Progenitor cell of endocrine pancreas (in vitro differentiated cells): Measurements from ENCODE around the gene NHP2. TPM values are rescaled to one million over a fixed set of nuclear protein-coding genes. Genes with fewer than 3 reads are reported as not detected.

Experiments
- DNase-seq: peaks from one replicate; pipeline ENCODE4 v3.0.0; 2021; ENCODE audit warnings: low spot score; ENCODE audit not compliant: unreplicated experiment
- H3K27ac Mint-ChIP-seq: 2 replicates; pipeline ENCODE4 v1.8.0; 2021; ENCODE audit warnings: mild to moderate bottlenecking, moderate library complexity, mixed read lengths
- H3K27me3 Mint-ChIP-seq: 2 replicates; pipeline ENCODE4 v1.8.0; 2021; ENCODE audit warnings: mixed read lengths
- H3K36me3 Mint-ChIP-seq: 2 replicates; pipeline ENCODE4 v1.8.0; 2022; ENCODE audit warnings: mixed read lengths; ENCODE audit not compliant: insufficient read depth
- H3K4me1 Mint-ChIP-seq: 2 replicates; pipeline ENCODE4 v1.8.0; 2021; ENCODE audit warnings: low read depth, mixed read lengths
- H3K4me3 Mint-ChIP-seq: 2 replicates; pipeline ENCODE4 v1.8.0; 2021; ENCODE audit warnings: low read depth, mild to moderate bottlenecking, moderate library complexity, mixed read lengths
- H3K9me3 Mint-ChIP-seq: 2 replicates; pipeline ENCODE4 v1.8.0; 2021; ENCODE audit warnings: low read depth, mixed read lengths
- total RNA-seq: library from RNA; stranded (reverse); gene quantifications from 2 replicates; pipeline ENCODE4 v1.2.1, GENCODE V29; 2021
- TF ChIP-seq, protein P1 (sequence below): fragments of 200-600 bp; sonication (generic); IDR thresholded peaks from one replicate; pipeline ENCODE4 v1.5.0; 2021; ENCODE audit warnings: antibody characterized with exemption, mild to moderate bottlenecking; ENCODE audit not compliant: unreplicated experiment

The NHP2 gene
- total RNA-seq, 1 donor from 2014 or later, result 114 TPM

GRCh38 chr5:178142642-178143041 is 11.0 kb downstream of the NHP2 start:
- Mint-ChIP-seq H3K4me3 (no peak overlapping the region), H3K27ac (no peak overlapping the region), H3K4me1 (no peaks in the 10 kb centered on the region), H3K9me3 (no peaks in the 10 kb centered on the region), H3K27me3 (no peaks in the 10 kb centered on the region), H3K36me3 (peaks cover 17% of the 10 kb centered on the region)
- DNase-seq, result no peak
- TF ChIP-seq, protein P1, sequence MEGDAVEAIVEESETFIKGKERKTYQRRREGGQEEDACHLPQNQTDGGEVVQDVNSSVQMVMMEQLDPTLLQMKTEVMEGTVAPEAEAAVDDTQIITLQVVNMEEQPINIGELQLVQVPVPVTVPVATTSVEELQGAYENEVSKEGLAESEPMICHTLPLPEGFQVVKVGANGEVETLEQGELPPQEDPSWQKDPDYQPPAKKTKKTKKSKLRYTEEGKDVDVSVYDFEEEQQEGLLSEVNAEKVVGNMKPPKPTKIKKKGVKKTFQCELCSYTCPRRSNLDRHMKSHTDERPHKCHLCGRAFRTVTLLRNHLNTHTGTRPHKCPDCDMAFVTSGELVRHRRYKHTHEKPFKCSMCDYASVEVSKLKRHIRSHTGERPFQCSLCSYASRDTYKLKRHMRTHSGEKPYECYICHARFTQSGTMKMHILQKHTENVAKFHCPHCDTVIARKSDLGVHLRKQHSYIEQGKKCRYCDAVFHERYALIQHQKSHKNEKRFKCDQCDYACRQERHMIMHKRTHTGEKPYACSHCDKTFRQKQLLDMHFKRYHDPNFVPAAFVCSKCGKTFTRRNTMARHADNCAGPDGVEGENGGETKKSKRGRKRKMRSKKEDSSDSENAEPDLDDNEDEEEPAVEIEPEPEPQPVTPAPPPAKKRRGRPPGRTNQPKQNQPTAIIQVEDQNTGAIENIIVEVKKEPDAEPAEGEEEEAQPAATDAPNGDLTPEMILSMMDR, result no peak

GRCh38 chr5:178141550-178141949 is 12.1 kb downstream of the NHP2 start:
- no peak for DNase-seq
- TF ChIP-seq, protein P1, result no peak
- Mint-ChIP-seq H3K27ac (no peak overlapping the region), H3K4me3 (no peak overlapping the region), H3K9me3 (no peaks in the 10 kb centered on the region), H3K27me3 (no peaks in the 10 kb centered on the region), H3K4me1 (no peaks in the 10 kb centered on the region), H3K36me3 (peaks cover 15% of the 10 kb centered on the region)

DNA sequence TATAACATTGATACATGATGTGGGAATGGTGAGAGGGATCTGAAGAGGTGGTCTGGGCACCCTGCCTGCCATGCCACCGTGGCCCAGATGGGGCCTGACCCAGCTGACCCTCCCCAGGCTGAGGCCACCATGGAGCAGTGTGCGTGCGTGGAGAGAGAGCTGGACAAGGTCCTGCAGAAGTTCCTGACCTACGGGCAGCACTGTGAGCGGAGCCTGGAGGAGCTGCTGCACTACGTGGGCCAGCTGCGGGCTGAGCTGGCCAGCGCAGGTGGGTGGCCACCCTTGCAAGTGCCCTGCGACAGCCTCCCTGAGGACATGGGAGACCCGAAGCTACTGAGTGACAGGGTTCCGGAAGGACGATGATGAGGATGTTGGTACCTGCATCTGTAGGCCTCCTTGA is 15.7 kb downstream of the NHP2 start:
- H3K4me3 Mint-ChIP-seq, result no peak overlapping the region
- no peaks in the 10 kb centered on the region for H3K27me3 Mint-ChIP-seq
- H3K4me1 Mint-ChIP-seq, result peaks cover 2% of the 10 kb centered on the region
- peaks cover 18% of the 10 kb centered on the region for H3K36me3 Mint-ChIP-seq
- TF ChIP-seq, protein P1, result no peak
- H3K27ac Mint-ChIP-seq, result peak overlapping the region; percentile 52
- DNase-seq, result no peak
- no peaks in the 10 kb centered on the region for H3K9me3 Mint-ChIP-seq

DNA sequence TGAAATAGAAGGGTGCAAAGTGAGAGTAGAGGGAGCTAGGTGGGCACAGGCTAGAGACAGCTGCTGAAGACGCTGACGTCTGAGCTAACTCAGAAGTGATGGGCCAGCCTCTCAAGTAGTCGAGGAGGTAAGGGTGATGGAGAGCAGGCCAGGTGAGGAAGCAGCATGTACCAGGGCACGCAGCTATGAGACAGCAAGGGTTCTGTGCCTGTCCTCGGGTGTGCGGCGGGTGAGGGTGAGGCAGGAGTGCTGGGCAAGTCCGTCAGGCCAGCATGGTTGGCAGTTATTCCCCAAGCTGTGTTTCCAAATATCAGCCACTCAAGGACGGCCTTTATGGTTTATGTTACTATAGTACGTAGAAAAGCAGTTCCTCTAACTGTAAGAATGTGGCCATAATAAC is 16.7 kb downstream of the NHP2 start:
- H3K4me1 Mint-ChIP-seq, result peaks cover 3% of the 10 kb centered on the region
- peaks cover 12% of the 10 kb centered on the region for H3K36me3 Mint-ChIP-seq
- H3K27ac Mint-ChIP-seq, result no peak overlapping the region

GRCh38 chr5:178131446-178131996 is 22.2 kb downstream of the NHP2 start:
- Mint-ChIP-seq H3K9me3 (no peaks in the 10 kb centered on the region), H3K4me3 (peak overlapping the region; percentile 81), H3K27ac (peak overlapping the region; percentile 89), H3K27me3 (no peaks in the 10 kb centered on the region), H3K36me3 (peaks cover 10% of the 10 kb centered on the region), H3K4me1 (peaks cover 9% of the 10 kb centered on the region)
- no peak for DNase-seq
- TF ChIP-seq, protein P1, result no peak

More for the DNA sequence above, 16.7 kb downstream of the NHP2 start:
- TF ChIP-seq, protein P1, result no peak
- Mint-ChIP-seq H3K9me3 (no peaks in the 10 kb centered on the region), H3K4me3 (no peak overlapping the region), H3K27me3 (no peaks in the 10 kb centered on the region)
- no peak for DNase-seq
